PC-9 (cell line): ENCODE data around the gene SLC4A2. TPM values are rescaled to one million over a fixed set of nuclear protein-coding genes. Genes with fewer than 3 reads are reported as not detected.

ENCODE experiments used
- BruUV-seq: library from RNA; stranded (reverse); fragments of 400-500 nt; replicated peaks from 2 replicates; lab custom pipeline; 2021; lab: Mats Ljungman, UMichigan
- CTCF ChIA-PET: fragments of 300-600 bp; sonication (Branson Sonifier 250); formaldehyde crosslinking; loops from one replicate; lab custom pipeline; 2022; ENCODE audit warnings: antibody characterized with exemption; lab: Charles Lee
- POLR2A ChIA-PET: fragments of 300-600 bp; sonication (Branson Sonifier 250); formaldehyde crosslinking; loops from one replicate; lab custom pipeline; 2022; ENCODE audit warnings: antibody characterized with exemption; ENCODE audit not compliant: unreplicated experiment; lab: Charles Lee
- DNase-seq, 2 experiments: peaks; one replicate each; pipeline versions ENCODE4 v3.0.0 to v3.0.0-alpha.2; 2015 to 2022; ENCODE audit warnings: mixed read lengths in 1 of 2
- H2AFZ ChIP-seq: fragments of 200-600 bp; sonication (generic); 2 replicates; pipeline ENCODE4 v1.8.1; 2017; ENCODE audit warnings: antibody characterized with exemption
- H3F3A ChIP-seq: fragments of 200-600 bp; sonication (generic); 2 replicates; pipeline ENCODE4 v1.8.1; 2017; ENCODE audit warnings: antibody characterized with exemption, mild to moderate bottlenecking, low read depth; ENCODE audit not compliant: insufficient read depth
- H3K27ac ChIP-seq: fragments of 200-600 bp; sonication (generic); 2 replicates; pipeline ENCODE4 v1.6.1; 2016; ENCODE audit warnings: mixed run types
- H3K27me3 ChIP-seq: fragments of 200-600 bp; sonication (generic); 2 replicates; pipeline ENCODE4 v1.6.1; 2016; ENCODE audit warnings: low read depth, mixed run types; ENCODE audit not compliant: insufficient read depth
- H3K36me3 ChIP-seq: fragments of 200-600 bp; sonication (generic); 2 replicates; pipeline ENCODE4 v1.6.1; 2016; ENCODE audit warnings: low read depth, mixed run types
- H3K4me1 ChIP-seq: fragments of 200-600 bp; sonication (generic); replicated peaks from 2 replicates; pipeline ENCODE4 v1.6.1; 2016; ENCODE audit warnings: mixed run types; ENCODE audit not compliant: insufficient read depth
- H3K4me2 ChIP-seq: fragments of 200-600 bp; sonication (generic); 2 replicates; pipeline ENCODE4 v1.6.1; 2017; ENCODE audit warnings: mixed run types
- H3K4me3 ChIP-seq: fragments of 200-600 bp; sonication (generic); 2 replicates; pipeline ENCODE4 v1.6.1; 2016; ENCODE audit warnings: mixed run types
- H3K79me2 ChIP-seq: fragments of 200-600 bp; sonication (generic); 2 replicates; pipeline ENCODE4 v1.6.1; 2017; ENCODE audit warnings: low read depth, mixed run types
- H3K9me2 ChIP-seq: fragments of 200-600 bp; sonication (generic); 2 replicates; pipeline ENCODE4 v1.8.1; 2017; ENCODE audit warnings: mild to moderate bottlenecking; ENCODE audit not compliant: insufficient read depth
- H3K9me3 ChIP-seq: fragments of 200-600 bp; sonication (generic); 2 replicates; pipeline ENCODE4 v1.8.1; 2016; ENCODE audit warnings: low read depth; ENCODE audit not compliant: insufficient read depth
- H4K20me1 ChIP-seq: fragments of 200-600 bp; sonication (generic); 2 replicates; pipeline ENCODE4 v1.8.1; 2017; ENCODE audit not compliant: insufficient read depth
- CTCF ChIP-seq: fragments of 200-600 bp; sonication (generic); conservative IDR thresholded peaks from 2 replicates; pipeline ENCODE4 v1.6.1; 2017; ENCODE audit warnings: mixed run types, antibody characterized with exemption, mild to moderate bottlenecking, moderate library complexity
- EZH2 ChIP-seq: fragments of 200-600 bp; sonication (generic); IDR thresholded peaks from 2 replicates; pipeline ENCODE4 v1.8.0; 2017; ENCODE audit warnings: antibody characterized with exemption, low read depth
- intact Hi-C: fragments of 100-400 bp; cut with micrococcal nuclease; formaldehyde crosslinking; loops from one replicate; pipeline ENCODE4 v1.10.0; 2022; ENCODE audit not compliant: unreplicated experiment
- total RNA-seq: library from RNA; stranded (reverse); gene quantifications from 2 replicates; pipeline ENCODE4 v1.2.3, GENCODE V29; 2021

SLC4A2 gene
- total RNA-seq, 1 experiment from 2014 or later = 245 TPM

- BruUV-seq = TSS peak; percentile 75
- TF ChIP-seq EZH2 (no peak), CTCF (no peak)
- Histone ChIP-seq H4K20me1 (no peaks in the 10 kb centered on the region; the same call in 1 of the 2 replicates), H3K4me2 (peak overlapping the region; percentile 98), H3K79me2 (peaks cover 27% of the 10 kb centered on the region), H2AFZ (peak overlapping the region; percentile 88), H3K9me3 (no peaks in the 10 kb centered on the region), H3K36me3 (no peaks in the 10 kb centered on the region), H3K27ac (peak overlapping the region; percentile 41), H3K4me1 (peaks cover 43% of the 10 kb centered on the region), H3K4me3 (peak overlapping the region; percentile 82), H3F3A (peaks cover 42% of the 10 kb centered on the region; the same call in 1 of the 2 replicates), H3K27me3 (no peaks in the 10 kb centered on the region), H3K9me2 (no peaks in the 10 kb centered on the region)
- intact Hi-C loops = loop anchor here (1.0 kb wide), 6 partner anchors 19 to 169 kb away; partner anchors contain the start of genes ABCB8, ABCF2 and AGAP3
- ChIA-PET CTCF (no interaction called here), POLR2A (interaction anchor here (0.6 to 1.0 kb wide), 4 partner anchors 20 to 34 kb away, joined by 3 to 8 read pairs (median 4); partner anchors contain the start of genes ABCB8 and ATG9B)
- DNase-seq = peak; percentile 99 to 100
Observed at GRCh38 chr7:151057989-151058780, 1.2 kb upstream of the SLC4A2 start.

- CTCF ChIA-PET = no interaction called here
Observed at GRCh38 chr7:151058781-151059366, 515 bp upstream of the SLC4A2 start.

More at GRCh38 chr7:151058781-151059366, 515 bp upstream of the SLC4A2 start:
- TSS peak; percentile 61 for BruUV-seq
- TF ChIP-seq EZH2 = no peak
- no peak for TF ChIP-seq CTCF
- peak overlapping the region; percentile 79 for H2AFZ ChIP-seq
- H3K36me3 ChIP-seq = no peaks in the 10 kb centered on the region
- POLR2A ChIA-PET = interaction anchor here (0.6 to 0.7 kb wide), 3 partner anchors 21 to 35 kb away, joined by 3 to 8 read pairs (median 6); partner anchors contain the start of gene ATG9B
- no peaks in the 10 kb centered on the region for H3K27me3 ChIP-seq
- H3K4me1 ChIP-seq = peaks cover 50% of the 10 kb centered on the region
- H4K20me1 ChIP-seq = peaks cover 6% of the 10 kb centered on the region
- peak overlapping the region; percentile 41 for H3K27ac ChIP-seq
- no peak for DNase-seq
- intact Hi-C loops = loop anchor here (1.0 kb wide), 6 partner anchors 20 to 168 kb away; partner anchors contain the start of genes ABCB8, ABCF2 and AGAP3
- no peaks in the 10 kb centered on the region for H3K9me3 ChIP-seq
- peaks cover 33% of the 10 kb centered on the region for H3K79me2 ChIP-seq
- H3K4me3 ChIP-seq = peak overlapping the region; percentile 82
- H3K9me2 ChIP-seq = no peaks in the 10 kb centered on the region
- H3K4me2 ChIP-seq = peak overlapping the region; percentile 93
- H3F3A ChIP-seq = peaks cover 49% of the 10 kb centered on the region; the same call in 1 of the 2 replicates
